MCF 10A (cell line): Measurements from ENCODE around the gene EDC3. TPM values are rescaled to one million over a fixed set of nuclear protein-coding genes. Genes with fewer than 3 reads are reported as not detected.

ENCODE experiments used
- BruUV-seq: library from RNA; stranded (reverse); fragments of 400-500 nt; replicated peaks from 2 replicates; lab custom pipeline; 2021; lab: Mats Ljungman, UMichigan
- CTCF ChIA-PET: fragments of 300-600 bp; sonication (Branson Sonifier 250); formaldehyde crosslinking; extraction: SDS; loops from one replicate; lab custom pipeline; 2021; ENCODE audit warnings: antibody characterized with exemption, inconsistent platforms; lab: Yijun Ruan, JAX
- POLR2A ChIA-PET: fragments of 300-600, 350-650 bp; sonication (Branson Sonifier 250); formaldehyde crosslinking; extraction: SDS; loops from one replicate; lab custom pipeline; 2020; ENCODE audit warnings: antibody characterized with exemption, inconsistent platforms; lab: Yijun Ruan, JAX
- DNase-seq: peaks from one replicate; pipeline ENCODE4 v3.0.0-alpha.2; 2018; ENCODE audit not compliant: unreplicated experiment
- H3K27ac Mint-ChIP-seq: one replicate; pipeline ENCODE4 v1.8.0; 2022; ENCODE audit warnings: mild to moderate bottlenecking, low read depth, mixed read lengths; ENCODE audit not compliant: unreplicated experiment
- H3K27me3 Mint-ChIP-seq: one replicate; pipeline ENCODE4 v1.8.0; 2022; ENCODE audit warnings: mixed read lengths; ENCODE audit not compliant: insufficient read depth, unreplicated experiment
- H3K36me3 Mint-ChIP-seq: one replicate; pipeline ENCODE4 v1.8.0; 2022; ENCODE audit warnings: mild to moderate bottlenecking, moderate library complexity, mixed read lengths; ENCODE audit not compliant: insufficient read depth, unreplicated experiment
- H3K4me1 Mint-ChIP-seq: one replicate; pipeline ENCODE4 v1.8.0; 2022; ENCODE audit warnings: mixed read lengths; ENCODE audit not compliant: insufficient read depth, unreplicated experiment
- H3K4me3 Mint-ChIP-seq: one replicate; pipeline ENCODE4 v1.8.0; 2022; ENCODE audit warnings: mild to moderate bottlenecking, moderate library complexity, mixed read lengths; ENCODE audit not compliant: unreplicated experiment
- H3K9me3 Mint-ChIP-seq: one replicate; pipeline ENCODE4 v1.8.0; 2022; ENCODE audit warnings: mixed read lengths; ENCODE audit not compliant: unreplicated experiment
- CTCF ChIP-seq: fragments of 200-600 bp; IDR thresholded peaks from one replicate; pipeline ENCODE4 v1.8.0; 2022; ENCODE audit warnings: antibody characterized with exemption, mild to moderate bottlenecking; ENCODE audit not compliant: unreplicated experiment
- intact Hi-C: fragments of 100-400 bp; cut with micrococcal nuclease; formaldehyde crosslinking; loops from 2 replicates; pipeline ENCODE4 v1.14.1; 2022
- total RNA-seq: library from RNA; stranded (reverse); gene quantifications from 2 replicates; pipeline ENCODE4 v1.2.3, GENCODE V29; 2022

Gene EDC3
- total RNA-seq, 1 experiment from 2014 or later = 42.8 TPM

GRCh38 chr15:74585191-74585590, 110.6 kb downstream of the EDC3 start:
- Mint-ChIP-seq H3K4me3 (no peak overlapping the region), H3K9me3 (no peaks in the 10 kb centered on the region), H3K27ac (no peak overlapping the region), H3K27me3 (no peaks in the 10 kb centered on the region), H3K36me3 (peaks cover 5% of the 10 kb centered on the region), H3K4me1 (peaks cover 6% of the 10 kb centered on the region)
- CTCF ChIA-PET = interaction anchor here (0.6 to 1.0 kb wide), 2 partner anchors 30 to 203 kb away, joined by 3 to 5 read pairs; no protein-coding TSS in a partner anchor
- no peak for TF ChIP-seq CTCF
- DNase-seq = no peak
- no TSS peak for BruUV-seq
- intact Hi-C loops = no loop called here
- POLR2A ChIA-PET = no interaction called here

DNA sequence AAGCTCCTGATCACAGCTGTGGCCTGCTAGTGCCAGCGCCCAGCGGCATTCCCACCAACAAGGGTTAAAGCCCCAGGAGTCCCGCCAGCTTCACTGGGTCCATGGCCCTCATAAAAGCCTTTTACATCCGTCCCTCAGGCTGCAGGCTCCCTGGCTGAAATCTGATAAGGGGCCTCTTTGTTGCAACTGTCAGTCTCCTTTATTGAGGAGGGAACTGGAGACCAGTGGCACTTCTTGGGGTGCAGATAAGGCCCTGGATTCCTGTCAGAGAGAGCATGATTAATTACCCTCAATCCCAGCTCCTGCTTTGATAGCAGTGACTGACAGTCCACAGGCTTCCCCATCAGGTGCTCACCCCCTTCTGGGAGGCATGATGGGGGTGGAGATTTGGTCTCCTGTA, 111.0 kb downstream of the EDC3 start:
- H3K4me1 Mint-ChIP-seq = peaks cover 6% of the 10 kb centered on the region
- H3K36me3 Mint-ChIP-seq = peaks cover 5% of the 10 kb centered on the region
- DNase-seq = no peak
- H3K9me3 Mint-ChIP-seq = no peaks in the 10 kb centered on the region
- POLR2A ChIA-PET = no interaction called here
- no peaks in the 10 kb centered on the region for H3K27me3 Mint-ChIP-seq
- no peak overlapping the region for H3K4me3 Mint-ChIP-seq
- intact Hi-C loops = no loop called here
- BruUV-seq = no TSS peak
- no peak for TF ChIP-seq CTCF
- H3K27ac Mint-ChIP-seq = no peak overlapping the region
- CTCF ChIA-PET = interaction anchor here (0.6 to 1.0 kb wide), 3 partner anchors 30 to 322 kb away, joined by 3 to 5 read pairs (median 3); partner anchors contain the start of gene FAM219B

DNA sequence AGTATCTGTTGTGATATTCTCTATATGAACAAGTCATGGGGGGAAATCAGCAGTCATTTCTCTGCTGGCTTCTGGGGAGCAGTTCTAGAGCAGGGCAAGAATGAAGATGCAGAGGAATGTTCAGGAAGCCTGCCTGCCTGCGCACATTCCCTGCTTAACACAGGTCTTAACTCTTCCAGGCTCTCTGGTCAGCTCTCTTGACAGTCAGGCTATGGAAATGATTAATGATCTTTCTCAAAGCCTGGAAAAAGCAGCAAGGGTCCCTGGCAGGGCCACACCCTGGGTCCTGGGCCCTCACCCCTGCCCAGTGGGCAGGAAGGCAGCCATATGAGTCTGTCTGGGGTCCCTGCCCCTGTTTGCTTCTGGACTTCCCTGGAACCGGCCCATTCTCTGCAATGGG, 111.6 kb downstream of the EDC3 start:
- Mint-ChIP-seq H3K9me3 (no peaks in the 10 kb centered on the region), H3K36me3 (peaks cover 5% of the 10 kb centered on the region), H3K4me3 (no peak overlapping the region), H3K4me1 (peaks cover 6% of the 10 kb centered on the region), H3K27ac (no peak overlapping the region), H3K27me3 (no peaks in the 10 kb centered on the region)
- ChIA-PET CTCF (interaction anchor here (1.0 kb wide), 2 partner anchors 202 to 322 kb away, joined by 3 read pairs; partner anchors contain the start of gene FAM219B), POLR2A (no interaction called here)
- intact Hi-C loops = no loop called here
- no peak for DNase-seq
- no peak for TF ChIP-seq CTCF
- no TSS peak for BruUV-seq

Other genes starting within 250 kb of the EDC3 start
- gene UBL7, start 234.9 kb downstream of the EDC3 start, total RNA-seq = 55.5 and 56.4 TPM in 2 replicates
- gene ARID3B, start 154.8 kb downstream of the EDC3 start, total RNA-seq = 4.7 and 6.2 TPM in 2 replicates
- 57.8 and 62.8 TPM in 2 replicates for gene CLK3, start 80.2 kb downstream of the EDC3 start, total RNA-seq
- gene CYP1A1, start 29.5 kb upstream of the EDC3 start, total RNA-seq = not detected in 2 replicates
- gene CYP1A2, start 52.8 kb upstream of the EDC3 start, total RNA-seq = not detected in 2 replicates
- gene CSK, start 86.1 kb upstream of the EDC3 start, total RNA-seq = 50.4 and 65.3 TPM in 2 replicates
- gene LMAN1L, start 116.8 kb upstream of the EDC3 start, total RNA-seq = 0.23 TPM in 1 of 2 replicates, not detected in the other
- gene CPLX3, start 130.6 kb upstream of the EDC3 start, total RNA-seq = not detected in 2 replicates
- 27.6 and 31.3 TPM in 2 replicates for gene ULK3, start 147.1 kb upstream of the EDC3 start, total RNA-seq
- 64.4 and 67.7 TPM in 2 replicates for gene SCAMP2, start 177.3 kb upstream of the EDC3 start, total RNA-seq
- 30.8 and 31.4 TPM in 2 replicates for gene MPI, start 194.0 kb upstream of the EDC3 start, total RNA-seq
- 62.9 and 68.4 TPM in 2 replicates for gene FAM219B, start 210.8 kb upstream of the EDC3 start, total RNA-seq
- 295 and 339 TPM in 2 replicates for gene COX5A, start 242.0 kb upstream of the EDC3 start, total RNA-seq